PFSK-1 (cell line): ENCODE data around the gene KCTD13.

Experiments used
- FOXP2 ChIP-seq: optimal IDR thresholded peaks from 2 replicates; pipeline ENCODE3; 2011; ENCODE audit warnings: borderline replicate concordance, control low read depth, inconsistent platforms; ENCODE audit not compliant: insufficient read depth; ENCODE audit errors: extremely low read length, extremely low read depth
- POLR2AphosphoS5 ChIP-seq: IDR thresholded peaks from 2 replicates; pipeline ENCODE4 v1.6.1; 2012; ENCODE audit warnings: low read depth, mild to moderate bottlenecking, control low read depth, low read length, moderate library complexity
- SIN3A ChIP-seq: IDR thresholded peaks from 2 replicates; pipeline ENCODE4 v1.6.1; 2012; ENCODE audit warnings: mild to moderate bottlenecking, low read length, moderate library complexity, borderline replicate concordance; ENCODE audit not compliant: insufficient read depth
- TAF1 ChIP-seq: IDR thresholded peaks from 2 replicates; pipeline ENCODE4 v1.6.1; 2012; ENCODE audit warnings: low read length, control low read depth, borderline replicate concordance; ENCODE audit not compliant: insufficient read depth
- TF ChIP-seq, protein P1 (sequence below), 2 experiments: IDR thresholded peaks; 2 replicates each; pipeline versions ENCODE4 v1.6.1 to v1.8.0; 2011 to 2012; ENCODE audit warnings: low read depth in 2 of 2, low read length in 2 of 2, control low read depth in 1 of 2, inconsistent platforms in 1 of 2, mild to moderate bottlenecking in 1 of 2, moderate library complexity in 1 of 2; ENCODE audit not compliant: insufficient read depth in 1 of 2

Gene KCTD13

DNA sequence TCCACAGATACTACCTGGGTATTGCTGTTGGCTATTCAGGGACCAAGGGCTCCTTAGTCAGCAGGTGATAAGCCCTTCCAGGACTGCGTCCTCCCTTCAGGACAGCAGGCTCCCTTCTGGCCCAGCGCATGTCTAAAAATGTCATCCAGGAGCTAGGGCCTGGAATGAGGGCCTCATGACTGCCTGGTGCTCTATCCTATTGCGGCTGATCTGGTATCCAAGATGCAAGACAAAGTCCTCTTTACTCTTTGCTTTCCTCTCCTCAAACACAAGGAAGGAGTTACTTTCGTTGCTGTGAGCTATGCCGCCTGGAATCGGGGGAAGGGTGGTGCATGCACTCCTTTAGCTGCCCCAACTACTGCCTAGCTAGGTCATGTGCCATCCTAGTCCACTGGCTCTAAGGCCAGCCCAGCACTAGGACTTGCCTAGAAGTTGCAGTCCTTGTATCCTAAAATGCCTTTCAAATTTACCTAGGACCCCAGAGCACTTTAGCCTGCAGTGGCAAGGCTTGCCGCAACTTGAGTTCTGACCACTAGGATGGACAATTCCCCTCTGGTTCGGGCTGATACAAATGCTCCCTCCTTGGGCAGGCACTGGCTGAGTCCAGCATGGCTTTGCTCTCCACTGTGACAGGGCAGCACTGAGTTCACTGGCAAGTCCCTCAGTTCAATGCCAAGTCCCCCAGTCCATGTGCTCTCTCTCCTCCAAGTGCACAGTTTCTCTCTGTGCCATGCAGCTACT lies 25.8 kb upstream of the KCTD13 start:
- TF ChIP-seq SIN3A = no peak
- TF ChIP-seq, protein P1, sequence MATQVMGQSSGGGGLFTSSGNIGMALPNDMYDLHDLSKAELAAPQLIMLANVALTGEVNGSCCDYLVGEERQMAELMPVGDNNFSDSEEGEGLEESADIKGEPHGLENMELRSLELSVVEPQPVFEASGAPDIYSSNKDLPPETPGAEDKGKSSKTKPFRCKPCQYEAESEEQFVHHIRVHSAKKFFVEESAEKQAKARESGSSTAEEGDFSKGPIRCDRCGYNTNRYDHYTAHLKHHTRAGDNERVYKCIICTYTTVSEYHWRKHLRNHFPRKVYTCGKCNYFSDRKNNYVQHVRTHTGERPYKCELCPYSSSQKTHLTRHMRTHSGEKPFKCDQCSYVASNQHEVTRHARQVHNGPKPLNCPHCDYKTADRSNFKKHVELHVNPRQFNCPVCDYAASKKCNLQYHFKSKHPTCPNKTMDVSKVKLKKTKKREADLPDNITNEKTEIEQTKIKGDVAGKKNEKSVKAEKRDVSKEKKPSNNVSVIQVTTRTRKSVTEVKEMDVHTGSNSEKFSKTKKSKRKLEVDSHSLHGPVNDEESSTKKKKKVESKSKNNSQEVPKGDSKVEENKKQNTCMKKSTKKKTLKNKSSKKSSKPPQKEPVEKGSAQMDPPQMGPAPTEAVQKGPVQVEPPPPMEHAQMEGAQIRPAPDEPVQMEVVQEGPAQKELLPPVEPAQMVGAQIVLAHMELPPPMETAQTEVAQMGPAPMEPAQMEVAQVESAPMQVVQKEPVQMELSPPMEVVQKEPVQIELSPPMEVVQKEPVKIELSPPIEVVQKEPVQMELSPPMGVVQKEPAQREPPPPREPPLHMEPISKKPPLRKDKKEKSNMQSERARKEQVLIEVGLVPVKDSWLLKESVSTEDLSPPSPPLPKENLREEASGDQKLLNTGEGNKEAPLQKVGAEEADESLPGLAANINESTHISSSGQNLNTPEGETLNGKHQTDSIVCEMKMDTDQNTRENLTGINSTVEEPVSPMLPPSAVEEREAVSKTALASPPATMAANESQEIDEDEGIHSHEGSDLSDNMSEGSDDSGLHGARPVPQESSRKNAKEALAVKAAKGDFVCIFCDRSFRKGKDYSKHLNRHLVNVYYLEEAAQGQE (IDR thresholded peaks at IDR 0.05; ENCODE audit: insufficient read depth in 1 of 2, low read depth in 2 of 2, low read length in 2 of 2) = no peak
- TF ChIP-seq TAF1 = no peak
- TF ChIP-seq FOXP2 = no peak
- TF ChIP-seq POLR2AphosphoS5 = no peak

DNA sequence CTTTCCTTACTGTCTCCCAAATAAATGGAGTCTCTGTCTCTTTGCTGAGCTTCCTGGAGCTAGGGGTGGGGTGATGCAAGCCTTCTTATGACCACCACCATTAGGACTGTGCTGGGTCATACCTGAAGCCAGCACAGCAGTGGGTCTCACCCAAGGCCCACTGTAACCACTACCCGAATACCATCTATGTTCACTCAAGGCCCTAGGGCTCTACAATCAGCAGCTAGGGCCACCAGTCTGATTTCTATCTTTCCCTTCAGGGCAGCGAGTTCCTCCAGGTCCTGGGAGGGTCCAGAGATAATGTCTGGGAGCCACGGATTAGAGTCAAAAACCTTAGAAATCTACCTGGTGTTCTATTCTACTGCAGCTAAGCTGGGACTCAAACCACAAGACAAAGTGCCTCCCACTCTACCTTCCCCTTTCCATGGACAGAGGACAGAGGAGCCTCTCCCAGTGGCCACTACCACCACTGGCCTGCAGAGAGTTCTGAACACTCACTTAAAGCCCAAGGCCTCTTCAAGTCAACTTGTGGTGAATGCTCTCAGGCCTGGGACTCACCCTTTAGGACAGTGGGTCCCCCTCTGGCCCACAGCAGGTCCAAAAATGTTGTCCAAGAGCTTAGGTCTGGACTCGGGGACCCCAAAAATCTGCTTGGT lies 24.9 kb upstream of the KCTD13 start:
- TF ChIP-seq SIN3A = no peak
- TF ChIP-seq, protein P1 (IDR thresholded peaks at IDR 0.05; ENCODE audit: insufficient read depth in 1 of 2, low read depth in 2 of 2, low read length in 2 of 2) = no peak
- TF ChIP-seq TAF1 = no peak
- TF ChIP-seq FOXP2 = no peak
- no peak for TF ChIP-seq POLR2AphosphoS5

DNA sequence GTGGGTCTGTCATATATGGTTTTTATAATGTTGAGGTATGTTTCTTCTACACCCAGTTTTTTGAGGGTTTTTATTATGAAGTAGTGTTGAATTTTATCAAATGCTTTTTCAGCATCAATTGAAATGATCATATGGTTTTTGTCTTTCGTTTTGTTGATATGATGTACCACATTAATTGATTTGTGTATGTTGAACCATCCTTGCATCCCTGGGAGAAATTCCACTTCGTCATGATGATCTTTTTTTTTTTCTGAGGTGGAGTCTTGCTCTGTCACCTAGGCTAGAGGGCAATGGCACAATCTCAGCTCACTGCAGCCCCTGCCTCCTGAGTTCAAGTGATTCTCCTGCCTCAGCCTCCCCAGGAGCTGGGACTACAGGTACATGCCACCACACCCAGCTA lies 21.9 kb upstream of the KCTD13 start:
- TF ChIP-seq, protein P1 (IDR thresholded peaks at IDR 0.05; ENCODE audit: insufficient read depth in 1 of 2, low read depth in 2 of 2, low read length in 2 of 2) = no peak
- TF ChIP-seq SIN3A (no peak), FOXP2 (no peak), TAF1 (no peak), POLR2AphosphoS5 (no peak)

DNA sequence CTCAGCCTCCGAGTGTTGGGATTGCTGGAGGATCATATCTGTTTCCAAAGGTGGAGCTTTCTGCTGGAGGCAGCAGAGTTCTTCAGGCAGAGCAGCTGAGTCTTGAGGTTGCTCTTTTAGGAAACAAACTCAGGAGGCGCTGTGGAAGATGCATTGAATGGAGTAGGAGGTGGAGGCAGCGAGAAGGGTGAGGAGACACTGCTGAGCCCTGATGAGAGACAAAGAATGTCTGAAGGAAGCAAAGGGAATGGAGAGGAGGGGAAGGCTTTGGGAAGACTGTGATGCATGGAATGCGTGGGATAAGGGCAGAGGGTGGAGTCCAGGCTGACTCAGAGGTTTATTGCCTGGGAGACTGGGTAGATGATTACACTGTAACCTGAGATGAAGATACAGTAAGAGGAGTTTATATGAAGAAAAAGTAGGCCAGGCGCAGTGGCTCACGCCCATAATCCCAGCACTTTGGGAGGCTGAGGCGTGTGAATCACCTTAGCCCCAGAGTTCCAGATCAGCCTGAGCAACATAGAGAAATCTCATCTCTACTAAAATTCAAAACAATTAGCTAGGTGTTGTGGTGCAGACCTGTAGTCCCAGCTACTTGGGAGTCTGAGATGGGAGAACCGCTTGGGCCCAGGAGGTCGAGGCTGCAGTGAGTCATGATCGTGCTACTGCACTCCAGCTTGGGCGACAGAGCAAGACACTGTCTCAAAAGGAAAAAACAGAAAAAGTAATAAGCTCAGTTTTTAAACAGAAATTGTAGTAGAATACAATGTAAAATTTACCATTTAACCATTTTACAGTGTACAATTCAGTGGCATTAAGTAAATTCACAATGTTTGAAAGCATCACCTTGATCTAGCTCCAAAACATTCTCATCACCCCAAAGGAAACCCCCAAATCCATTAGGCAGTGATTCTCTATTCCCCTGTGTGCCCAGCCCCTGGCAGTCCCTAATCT lies 18.1 kb upstream of the KCTD13 start:
- no peak for TF ChIP-seq FOXP2
- TF ChIP-seq, protein P1 (IDR thresholded peaks at IDR 0.05; ENCODE audit: insufficient read depth in 1 of 2, low read depth in 2 of 2, low read length in 2 of 2) = no peak
- peak; percentile 29; the same call in 1 of the 2 replicates for TF ChIP-seq TAF1
